Measurements from ENCODE around the gene HMGB1.
"Not testable (repeated sequence)": the region's sequence is repeated elsewhere in the genome, so short reads cannot be mapped to it uniquely, and the experiment has no call there.

The HMGB1 gene

GRCh38 chr13:30465343-30465592, 468 bp downstream of the HMGB1 start:
- no peak for DNase-seq

- no peak for DNase-seq
These were observed 1.0 kb downstream of the HMGB1 start for GRCh38 chr13:30464496-30465342.

DNA sequence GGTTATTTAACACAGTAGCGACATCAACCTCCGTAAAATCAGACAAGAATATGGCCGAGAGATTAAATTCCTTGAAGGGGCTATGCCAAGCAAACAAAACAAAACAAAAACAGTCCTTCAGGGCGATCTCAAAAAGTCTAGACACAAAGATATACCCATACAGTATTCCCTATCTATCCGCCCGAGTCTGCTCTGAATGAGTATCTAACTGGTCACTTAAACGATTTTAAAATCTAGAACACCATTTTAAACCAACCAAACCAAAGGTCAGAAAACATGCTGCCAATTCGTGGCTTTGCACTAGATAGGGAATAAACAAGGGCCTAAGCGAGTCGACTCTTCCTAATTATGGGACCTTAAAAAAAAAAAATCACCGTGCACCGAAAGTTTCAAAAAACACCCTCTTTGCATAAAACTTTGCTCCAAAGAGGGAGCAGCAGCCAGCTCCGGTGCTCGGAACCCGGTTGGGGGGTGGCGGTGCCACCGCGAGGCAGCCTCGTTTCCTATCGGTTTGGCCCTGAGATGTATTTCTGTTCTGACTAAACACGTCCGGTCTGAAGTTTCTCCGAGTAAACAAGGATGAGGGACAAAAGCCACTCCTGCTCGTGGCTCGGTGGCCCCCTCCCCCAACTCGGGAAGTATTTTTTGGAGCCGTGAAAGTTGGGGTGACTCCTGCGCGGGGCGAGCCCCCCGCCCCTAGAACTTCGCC, 1.8 kb downstream of the HMGB1 start:
- DNase-seq, result no peak

DNA sequence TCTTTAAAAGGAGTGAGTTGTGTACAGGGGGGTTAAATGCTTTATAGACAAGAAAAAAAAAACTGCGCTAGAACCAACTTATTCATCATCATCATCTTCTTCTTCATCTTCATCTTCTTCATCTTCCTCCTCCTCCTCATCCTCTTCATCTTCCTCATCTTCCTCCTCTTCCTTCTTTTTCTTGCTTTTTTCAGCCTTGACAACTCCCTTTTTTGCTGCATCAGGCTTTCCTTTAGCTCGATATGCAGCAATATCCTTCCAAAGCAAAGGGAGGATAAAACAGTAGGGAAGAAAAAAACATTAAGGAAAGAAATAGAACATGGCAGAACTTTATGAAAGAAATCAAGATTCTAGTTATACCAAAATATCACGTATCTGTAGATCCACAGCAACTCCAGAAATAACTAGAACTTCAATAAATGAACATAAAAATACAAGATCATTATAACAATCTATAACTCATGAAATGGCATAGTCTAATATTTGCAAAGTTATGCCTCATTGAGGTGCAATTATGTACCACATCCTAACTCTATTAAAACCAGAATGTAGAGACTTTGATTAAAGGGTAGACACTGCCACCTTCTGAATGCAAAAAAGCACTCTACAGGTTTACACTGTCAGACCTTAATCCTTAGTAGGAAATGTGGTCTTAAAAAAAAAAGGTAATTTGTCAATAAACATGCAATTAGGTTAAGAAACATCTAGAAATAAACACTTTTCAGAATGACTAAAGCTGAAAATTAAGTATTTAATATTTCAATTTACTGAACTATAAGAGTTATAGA, 4.3 kb downstream of the HMGB1 start:
- not testable (repeated sequence) for DNase-seq

DNA sequence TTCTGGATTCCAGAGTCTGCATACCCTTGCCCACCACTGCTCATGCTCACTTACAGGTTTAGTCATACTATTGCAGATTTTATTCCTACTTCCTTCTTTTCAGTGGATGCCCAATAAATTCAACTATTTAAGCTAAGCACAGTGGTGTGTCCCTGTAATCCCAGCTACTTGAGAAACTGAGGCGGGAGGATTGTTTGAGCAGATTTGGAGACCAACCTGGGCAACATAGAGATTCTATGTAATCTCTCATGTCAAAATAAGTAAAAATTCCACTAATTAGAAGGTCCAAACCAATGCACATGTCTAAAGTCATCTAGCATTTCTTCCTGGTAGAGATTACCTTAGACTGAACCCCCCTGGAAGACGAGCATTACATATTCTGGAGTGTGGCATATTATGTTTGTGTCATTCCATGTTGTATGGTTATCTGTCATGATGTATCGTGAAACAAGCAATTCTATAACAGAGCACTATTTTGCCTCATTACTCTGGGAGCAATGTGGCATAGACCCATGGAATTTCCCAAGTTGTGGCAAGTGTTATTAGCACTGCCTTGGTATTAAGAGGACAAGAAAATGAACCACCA, 8.3 kb downstream of the HMGB1 start:
- no peak for DNase-seq

- DNase-seq, result no peak
These were observed 9.4 kb downstream of the HMGB1 start for GRCh38 chr13:30456290-30456689.

GRCh38 chr13:30454991-30455390, 10.7 kb downstream of the HMGB1 start:
- no peak for DNase-seq

DNA sequence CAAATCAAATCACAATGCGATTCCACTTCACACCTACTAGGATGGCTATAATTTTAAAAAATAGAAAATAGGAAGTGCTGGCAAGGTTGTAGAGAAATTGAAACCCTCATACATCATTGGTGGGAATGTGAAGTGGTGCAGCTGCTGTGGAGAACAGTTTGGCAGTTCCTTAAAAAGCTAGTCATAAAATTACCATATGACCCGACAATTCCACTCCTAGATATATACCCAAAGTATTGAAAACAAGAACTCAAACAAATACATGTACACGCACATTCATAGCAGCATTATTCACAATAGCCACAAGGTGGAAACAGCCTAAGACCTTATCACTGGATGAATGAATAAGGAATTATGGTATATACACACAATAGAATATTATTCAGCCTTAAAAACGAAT, 12.0 kb downstream of the HMGB1 start:
- DNase-seq, result no peak

DNA sequence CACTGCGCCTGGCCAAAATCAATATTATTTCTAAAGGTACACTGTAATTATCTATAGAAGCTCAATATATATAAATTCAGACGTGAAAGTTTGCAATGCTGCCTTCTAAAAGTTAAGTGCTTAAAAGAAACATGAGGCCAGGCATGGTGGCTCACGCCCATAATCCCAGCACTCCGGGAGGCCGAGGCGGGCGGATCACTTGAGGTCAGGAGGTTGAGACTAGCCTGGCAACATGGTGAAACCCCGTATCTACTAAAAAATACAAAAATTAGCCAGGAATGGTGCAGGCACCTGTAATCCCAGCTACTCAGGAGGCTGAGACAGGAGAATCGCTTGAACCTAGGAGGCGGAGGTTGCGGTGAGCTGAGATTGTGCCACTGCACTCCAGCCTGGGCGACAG, 14.3 kb downstream of the HMGB1 start:
- DNase-seq, result not testable (repeated sequence)

DNA sequence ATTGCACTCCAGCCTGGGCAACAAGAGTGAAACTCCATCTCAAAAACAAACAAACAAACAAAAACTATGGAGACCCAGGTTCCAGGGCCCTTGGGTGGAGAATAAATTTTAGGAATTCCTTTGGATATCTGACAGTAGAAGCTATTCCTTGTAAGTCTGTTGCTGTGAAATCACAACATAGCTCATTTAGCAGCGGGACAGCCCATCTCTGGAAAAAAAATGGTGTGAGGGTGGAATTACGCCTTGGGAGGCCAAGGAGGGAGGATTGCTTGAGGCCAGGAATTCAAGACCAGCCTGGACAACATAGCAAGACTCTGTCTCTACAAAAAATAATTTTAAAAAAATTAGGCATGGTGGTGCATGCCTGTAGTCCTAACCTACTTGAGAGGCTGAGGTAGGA, 15.7 kb downstream of the HMGB1 start:
- no peak for DNase-seq

- no peak for DNase-seq
These were observed 17.3 kb downstream of the HMGB1 start for GRCh38 chr13:30448441-30448840.

DNA sequence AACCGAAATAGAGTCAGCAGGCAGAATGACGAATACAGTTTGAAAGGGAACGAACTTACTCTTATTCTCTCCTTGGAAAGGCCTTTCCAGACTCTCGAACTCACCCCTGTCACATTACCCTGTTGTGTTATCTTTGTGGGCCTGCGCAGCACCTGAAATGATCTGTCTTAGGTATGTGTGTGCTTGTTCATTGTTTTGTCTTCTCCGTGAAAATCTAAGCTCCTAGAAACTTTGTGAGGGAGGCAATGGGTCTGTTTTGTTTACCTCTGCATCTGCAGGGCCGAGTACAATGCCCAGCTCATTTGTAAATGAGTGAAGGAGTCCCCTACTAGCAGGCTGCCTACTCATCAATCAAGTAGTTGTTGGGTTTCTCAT, 19.6 kb downstream of the HMGB1 start:
- no peak for DNase-seq

DNA sequence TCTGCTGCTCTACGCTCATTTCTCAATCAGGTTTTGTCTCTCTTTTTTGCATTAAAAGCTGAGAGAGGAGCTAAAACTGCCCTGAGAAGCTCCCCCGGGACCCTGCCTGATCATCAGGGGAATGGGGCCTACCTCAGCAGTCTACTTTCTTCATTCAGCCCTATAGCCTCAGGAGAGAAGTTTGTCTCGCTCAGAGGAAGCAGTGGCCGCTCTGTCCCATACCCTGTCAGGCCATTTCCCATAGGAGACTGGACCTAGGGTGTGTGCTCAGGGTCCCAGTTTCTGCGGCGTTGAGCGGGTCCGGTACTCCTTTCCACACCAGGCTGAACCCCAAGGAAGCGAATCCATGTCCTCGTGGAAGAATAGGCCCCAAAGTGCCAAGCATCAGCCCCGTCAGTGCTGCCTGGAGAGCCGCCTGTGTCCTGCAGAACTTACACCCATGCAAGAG, 21.8 kb downstream of the HMGB1 start:
- DNase-seq, result no peak

GRCh38 chr13:30443491-30443890, 22.2 kb downstream of the HMGB1 start:
- DNase-seq, result not testable (repeated sequence)

GRCh38 chr13:30442926-30443325, 22.8 kb downstream of the HMGB1 start:
- DNase-seq, result no peak

GRCh38 chr13:30440910-30441703, 24.6 kb downstream of the HMGB1 start:
- DNase-seq, result no peak

DNA sequence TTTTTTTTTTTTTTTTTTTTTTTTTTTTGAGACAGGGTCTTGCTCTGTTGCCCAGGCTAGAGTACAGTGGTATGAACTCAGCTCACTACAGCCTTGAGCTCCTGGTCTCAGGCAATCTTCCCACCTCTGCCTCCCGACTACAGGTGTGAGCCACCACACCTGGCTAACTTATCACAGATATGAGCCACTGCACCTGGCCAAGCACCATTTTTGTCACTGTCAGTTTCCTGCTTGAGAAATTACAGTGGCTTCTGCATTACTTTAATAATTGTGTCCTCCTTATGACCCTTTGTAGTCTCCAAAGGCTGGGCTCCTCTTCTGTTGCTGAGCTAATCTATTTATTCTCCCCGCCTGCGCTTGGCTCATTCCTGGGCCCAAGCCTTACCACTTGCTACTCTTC, 27.4 kb downstream of the HMGB1 start:
- no peak for DNase-seq

DNA sequence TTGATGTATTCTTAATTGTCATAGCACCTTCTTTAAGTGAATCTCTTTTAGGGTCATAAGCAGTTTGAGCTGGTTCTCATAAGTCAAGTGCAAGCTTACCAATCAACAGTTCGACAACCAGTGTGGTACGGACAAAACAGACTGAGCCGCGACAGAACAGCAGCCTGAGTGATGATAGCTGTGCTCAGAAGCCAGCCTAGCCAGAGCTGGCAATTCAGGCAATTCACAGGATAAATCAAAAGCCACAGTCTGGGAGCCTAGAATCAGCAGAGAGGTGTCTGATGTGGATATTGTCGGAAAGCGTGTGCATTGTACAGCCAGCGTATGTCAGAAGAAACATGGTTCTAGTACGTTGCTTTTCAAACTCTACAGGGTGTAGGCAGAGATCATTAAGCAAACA, 28.6 kb downstream of the HMGB1 start:
- DNase-seq, result no peak

DNA sequence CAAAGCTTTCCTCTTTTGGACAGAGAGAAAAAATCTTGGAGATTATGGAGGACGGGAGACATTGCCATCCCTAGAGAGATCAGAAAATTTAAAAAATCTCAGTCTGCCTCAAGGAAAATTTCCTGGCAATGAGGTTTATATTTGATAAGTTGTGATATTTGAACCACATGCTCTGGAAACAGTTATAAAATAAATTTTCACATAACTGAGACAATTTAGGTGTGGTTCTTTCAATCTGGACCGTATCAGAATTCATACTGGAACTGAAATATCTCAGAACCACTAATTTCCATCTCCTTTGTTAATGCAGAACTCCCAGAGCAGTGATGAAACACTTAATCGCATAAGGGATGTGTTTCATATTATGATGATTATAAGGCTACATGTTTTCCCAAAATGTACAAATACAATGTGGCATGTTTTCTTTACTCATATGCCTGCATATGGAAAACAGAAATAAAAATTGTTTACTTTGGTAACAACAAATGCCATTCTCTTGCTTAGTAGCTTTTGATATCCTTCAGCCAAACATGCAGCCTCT, 29.8 kb downstream of the HMGB1 start:
- no peak for DNase-seq

DNA sequence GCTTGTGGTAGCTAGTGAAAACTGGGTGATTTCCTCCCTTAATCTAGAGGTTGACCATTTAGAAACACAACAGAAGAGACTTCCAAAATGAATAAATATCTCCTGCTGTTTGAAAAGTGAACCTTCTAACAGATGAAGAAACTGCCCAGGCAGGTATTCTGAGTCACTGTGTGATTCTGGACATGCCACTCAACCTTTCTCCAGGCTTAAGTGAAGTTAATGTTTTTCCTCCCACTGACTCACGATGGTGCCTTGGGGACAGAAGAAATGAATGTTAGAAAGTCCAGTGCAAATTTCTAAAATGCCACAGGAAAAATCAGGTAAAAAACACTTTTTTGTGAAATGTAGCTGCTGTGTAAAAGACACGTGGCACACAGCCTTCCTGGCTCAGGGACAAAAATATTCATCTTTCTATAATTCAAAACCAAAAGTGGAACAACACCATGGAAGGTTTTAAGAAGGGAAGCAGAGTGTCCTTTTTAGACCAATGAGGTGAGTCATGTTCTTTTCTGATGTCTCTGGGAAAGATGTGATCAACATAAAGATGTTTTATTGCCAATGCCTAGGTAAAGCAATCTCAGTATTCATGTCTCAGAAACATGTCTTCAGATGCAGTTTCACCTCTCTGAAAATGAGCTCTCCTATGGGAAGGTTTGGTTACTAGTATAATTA, 34.3 kb downstream of the HMGB1 start:
- no peak for DNase-seq
